ENCODE results near the gene CD247. TPM values are rescaled to one million over a fixed set of nuclear protein-coding genes. Genes with fewer than 3 reads are reported as not detected.
A peak's percentile ranks its signal among the peaks of the same experiment; 100 is the strongest.

Gene CD247
- total and polyA plus RNA-seq, 9 of the 15 experiments (the other 6 are each of a cell fraction or from before 2014, with no cell fraction given): 0.08 to 0.42 (median 0.28) TPM; not detected in 5

DNA sequence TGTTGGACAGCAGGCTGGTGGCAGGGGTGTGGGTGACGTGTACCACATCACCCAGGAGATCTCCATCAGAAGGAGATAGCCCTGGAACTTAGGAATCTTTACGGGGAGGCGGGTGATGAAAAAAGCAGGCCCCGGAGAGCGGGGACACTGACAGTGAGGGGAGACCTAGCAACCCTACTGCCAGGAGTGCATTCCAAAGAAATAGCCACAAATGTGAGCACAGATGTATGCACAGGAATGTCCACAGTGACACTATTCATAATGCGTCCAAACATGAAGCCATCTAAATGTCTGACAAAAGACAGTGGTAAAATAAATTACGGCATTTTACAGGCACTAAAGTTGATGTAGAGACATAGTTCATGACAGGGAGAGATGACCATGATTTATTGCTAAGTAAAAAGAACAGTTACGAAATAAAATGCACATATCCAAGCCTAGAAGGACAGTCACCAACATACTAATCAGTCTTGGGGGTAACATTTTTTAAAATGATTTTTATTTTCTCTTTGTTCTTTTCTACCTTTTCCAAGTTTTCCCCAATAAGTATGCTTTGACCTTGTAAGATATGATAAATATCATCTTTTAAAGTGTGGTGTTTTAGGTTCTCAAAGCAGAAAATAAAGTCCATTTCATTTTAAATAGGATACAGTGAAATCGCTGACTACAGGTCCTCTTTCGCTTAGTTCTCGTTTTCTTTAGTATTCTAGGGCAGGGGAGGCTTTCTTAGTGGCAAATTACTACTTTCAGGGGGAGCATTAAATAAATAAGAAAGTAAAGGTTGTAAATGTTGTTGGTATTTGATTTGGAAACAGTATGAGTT lies 21.3 kb downstream of the CD247 start:
- Histone ChIP-seq H3K9me1 (ENCODE audit: control insufficient read depth, insufficient read depth, low read length) (no peaks in the 10 kb centered on the region), H3K36me3 (ENCODE audit: control insufficient read depth, insufficient read depth, low read length) (no peaks in the 10 kb centered on the region), H3K79me2 (ENCODE audit: control insufficient read depth, insufficient read depth, low read length) (no peaks in the 10 kb centered on the region), H3K4me1 (replicated peaks in 1 of 2; ENCODE audit: control insufficient read depth in 2 of 2, insufficient read depth in 2 of 2, low read length in 2 of 2) (peaks cover 0 to 5% of the 10 kb centered on the region in 2 experiments; a peak in 2 of 5 replicates), H3K27me3 (ENCODE audit: control insufficient read depth in 2 of 2, insufficient read depth in 2 of 2, low read length in 2 of 2) (peaks cover 73 to 80% of the 10 kb centered on the region in 2 experiments), H3K9me3 (replicated peaks; ENCODE audit: control insufficient read depth, insufficient read depth, low read depth, low read length) (no peaks in the 10 kb centered on the region), H3K4me3 (no peak overlapping the region), H3K27ac (ENCODE audit: extremely low read depth, low read depth, low read length) (no peak overlapping the region), H2AFZ (ENCODE audit: low read depth, low read length) (no peak overlapping the region), H4K20me1 (replicated peaks; ENCODE audit: control insufficient read depth, insufficient read depth, low read length) (0 out of 2 replicates have a peak, but pooled peaks cover 3% of the 10 kb centered on the region), H3K4me2 (ENCODE audit: insufficient read depth, low read length) (no peak overlapping the region), H3K9ac (ENCODE audit: insufficient read depth in 1 of 2, low read depth in 2 of 2, low read length in 2 of 2) (no peak overlapping the region)
- intact Hi-C loops (cut with micrococcal nuclease) (no loop called here), in situ Hi-C loops (cut with MboI) (no loop called here)
- TF ChIP-seq MEIS2 (IDR thresholded peaks at IDR 0.05; ENCODE audit: partially characterized antibody) (peak; percentile 87), CBX2 (IDR thresholded peaks at IDR 0.05; ENCODE audit: insufficient read depth, low read length, poor library complexity, severe bottlenecking) (peak; percentile 81), ATF1 (CRISPR knock-in tag; IDR thresholded peaks at IDR 0.05) (no peak), ATF1 (tag; IDR thresholded peaks at IDR 0.05) (peak; percentile 40; the same call in 1 of the 2 replicates), CEBPB (tag; IDR thresholded peaks at IDR 0.05) (peak; percentile 38; the same call in 1 of the 2 replicates), ZFP36 (IDR thresholded peaks at IDR 0.05; ENCODE audit: low read depth, low read length, partially characterized antibody) (peak; percentile 54), ELF2 (CRISPR knock-in tag; IDR thresholded peaks at IDR 0.05) (no peak), BMI1 (IDR thresholded peaks at IDR 0.05; ENCODE audit: low read length) (peak; percentile 66), CBX8 (IDR thresholded peaks at IDR 0.05; ENCODE audit: borderline replicate concordance, extremely low read depth, low read depth, low read length, poor library complexity, severe bottlenecking) (peak; percentile 100), RNF2 (IDR thresholded peaks at IDR 0.05) (peak; percentile 60; the same call in 1 of the 2 replicates)
- TF ChIP-seq, protein P1, sequence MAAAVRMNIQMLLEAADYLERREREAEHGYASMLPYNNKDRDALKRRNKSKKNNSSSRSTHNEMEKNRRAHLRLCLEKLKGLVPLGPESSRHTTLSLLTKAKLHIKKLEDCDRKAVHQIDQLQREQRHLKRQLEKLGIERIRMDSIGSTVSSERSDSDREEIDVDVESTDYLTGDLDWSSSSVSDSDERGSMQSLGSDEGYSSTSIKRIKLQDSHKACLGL (CRISPR knock-in tag; IDR thresholded peaks at IDR 0.05; ENCODE audit: borderline replicate concordance, poor library complexity, severe bottlenecking): no peak
- TF ChIP-seq, protein P2, sequence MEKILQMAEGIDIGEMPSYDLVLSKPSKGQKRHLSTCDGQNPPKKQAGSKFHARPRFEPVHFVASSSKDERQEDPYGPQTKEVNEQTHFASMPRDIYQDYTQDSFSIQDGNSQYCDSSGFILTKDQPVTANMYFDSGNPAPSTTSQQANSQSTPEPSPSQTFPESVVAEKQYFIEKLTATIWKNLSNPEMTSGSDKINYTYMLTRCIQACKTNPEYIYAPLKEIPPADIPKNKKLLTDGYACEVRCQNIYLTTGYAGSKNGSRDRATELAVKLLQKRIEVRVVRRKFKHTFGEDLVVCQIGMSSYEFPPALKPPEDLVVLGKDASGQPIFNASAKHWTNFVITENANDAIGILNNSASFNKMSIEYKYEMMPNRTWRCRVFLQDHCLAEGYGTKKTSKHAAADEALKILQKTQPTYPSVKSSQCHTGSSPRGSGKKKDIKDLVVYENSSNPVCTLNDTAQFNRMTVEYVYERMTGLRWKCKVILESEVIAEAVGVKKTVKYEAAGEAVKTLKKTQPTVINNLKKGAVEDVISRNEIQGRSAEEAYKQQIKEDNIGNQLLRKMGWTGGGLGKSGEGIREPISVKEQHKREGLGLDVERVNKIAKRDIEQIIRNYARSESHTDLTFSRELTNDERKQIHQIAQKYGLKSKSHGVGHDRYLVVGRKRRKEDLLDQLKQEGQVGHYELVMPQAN (IDR thresholded peaks at IDR 0.05; ENCODE audit: borderline replicate concordance): no peak
- TF ChIP-seq, protein P3, sequence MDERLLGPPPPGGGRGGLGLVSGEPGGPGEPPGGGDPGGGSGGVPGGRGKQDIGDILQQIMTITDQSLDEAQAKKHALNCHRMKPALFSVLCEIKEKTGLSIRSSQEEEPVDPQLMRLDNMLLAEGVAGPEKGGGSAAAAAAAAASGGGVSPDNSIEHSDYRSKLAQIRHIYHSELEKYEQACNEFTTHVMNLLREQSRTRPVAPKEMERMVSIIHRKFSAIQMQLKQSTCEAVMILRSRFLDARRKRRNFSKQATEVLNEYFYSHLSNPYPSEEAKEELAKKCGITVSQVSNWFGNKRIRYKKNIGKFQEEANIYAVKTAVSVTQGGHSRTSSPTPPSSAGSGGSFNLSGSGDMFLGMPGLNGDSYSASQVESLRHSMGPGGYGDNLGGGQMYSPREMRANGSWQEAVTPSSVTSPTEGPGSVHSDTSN (CRISPR knock-in tag; IDR thresholded peaks at IDR 0.05; ENCODE audit: low read depth): no peak
- TF ChIP-seq, protein P3 (tag; conservative IDR thresholded peaks at IDR 0.05; ENCODE audit: low read depth): peak; percentile 86
- TF ChIP-seq, protein P4, sequence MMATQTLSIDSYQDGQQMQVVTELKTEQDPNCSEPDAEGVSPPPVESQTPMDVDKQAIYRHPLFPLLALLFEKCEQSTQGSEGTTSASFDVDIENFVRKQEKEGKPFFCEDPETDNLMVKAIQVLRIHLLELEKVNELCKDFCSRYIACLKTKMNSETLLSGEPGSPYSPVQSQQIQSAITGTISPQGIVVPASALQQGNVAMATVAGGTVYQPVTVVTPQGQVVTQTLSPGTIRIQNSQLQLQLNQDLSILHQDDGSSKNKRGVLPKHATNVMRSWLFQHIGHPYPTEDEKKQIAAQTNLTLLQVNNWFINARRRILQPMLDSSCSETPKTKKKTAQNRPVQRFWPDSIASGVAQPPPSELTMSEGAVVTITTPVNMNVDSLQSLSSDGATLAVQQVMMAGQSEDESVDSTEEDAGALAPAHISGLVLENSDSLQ (IDR thresholded peaks at IDR 0.05): peak; percentile 78
- DNase-seq (ENCODE audit: extremely low read depth in 1 of 4, low spot score in 3 of 4): no peak
- no peak for ATAC-seq
- under 1% methylated on average over 11 of the region's 11 CpGs for WGBS (ENCODE audit: insufficient coverage, low coverage, missing lambda C conversion rate)
- BruUV-seq (replicated peaks): no TSS peak
- CTCF ChIA-PET (ENCODE audit: low intra/inter-chr PET ratio): no interaction called here
- FAIRE-seq: no peak
- POLR2A ChIA-PET: interaction anchor here (0.6 to 1.3 kb wide), 3 partner anchors 9 to 33 kb away, joined by 3 to 5 read pairs (median 3); no protein-coding TSS in a partner anchor
